Measurements from ENCODE around the gene TTC7B. TPM values are rescaled to one million over a fixed set of nuclear protein-coding genes. Genes with fewer than 3 reads are reported as not detected.

Gene TTC7B
- total and polyA plus RNA-seq, 2 of the 13 experiments (the other 11 are each of a cell fraction or from before 2014, with no cell fraction given): 1.3 to 3.2 TPM

GRCh38 chr14:90513161-90514014, 302.8 kb downstream of the TTC7B start (continued):
- TF ChIP-seq ZHX2 (IDR thresholded peaks at IDR 0.05; ENCODE audit: low read depth): no peak
- no peak for TF ChIP-seq ZHX2 (CRISPR knock-in tag; IDR thresholded peaks at IDR 0.05; ENCODE audit: borderline replicate concordance)
- TF ChIP-seq ZNF597 (CRISPR knock-in tag; IDR thresholded peaks at IDR 0.05): no peak
- no peak for TF ChIP-seq SRSF4 (IDR thresholded peaks at IDR 0.05; ENCODE audit: low read depth, low read length, poor library complexity, severe bottlenecking)
- no peak for TF ChIP-seq ATAD3A (CRISPR knock-in tag; IDR thresholded peaks at IDR 0.05)
- TF ChIP-seq ASH2L (IDR thresholded peaks at IDR 0.05; ENCODE audit: insufficient read length, low read depth, low read length): peak; percentile 89
- peak; percentile 51 for TF ChIP-seq PHF8 (CRISPR knock-in tag; IDR thresholded peaks at IDR 0.05)
- TF ChIP-seq ZNF432 (CRISPR knock-in tag; IDR thresholded peaks at IDR 0.05; ENCODE audit: borderline replicate concordance): no peak
- TF ChIP-seq GLI4 (CRISPR knock-in tag; IDR thresholded peaks at IDR 0.05; ENCODE audit: borderline replicate concordance): no peak
- 0 out of 2 replicates have a peak, but pooled peaks have one; percentile 73 for TF ChIP-seq KDM3A (CRISPR knock-in tag; IDR thresholded peaks at IDR 0.05; ENCODE audit: low read depth)
- peak; percentile 69; the same call in 1 of the 2 replicates for TF ChIP-seq ZNF331 (CRISPR knock-in tag; IDR thresholded peaks at IDR 0.05)
- TF ChIP-seq HNF1A (IDR thresholded peaks at IDR 0.05; ENCODE audit: low read depth): no peak
- peak; percentile 68; the same call in 1 of the 2 replicates for TF ChIP-seq HNF1A (CRISPR knock-in tag; IDR thresholded peaks at IDR 0.05; ENCODE audit: borderline replicate concordance)
- peak; percentile 37; the same call in 1 of the 2 replicates for TF ChIP-seq ZNF451 (CRISPR knock-in tag; IDR thresholded peaks at IDR 0.05)
- no peak for TF ChIP-seq POLR2AphosphoS5 (IDR thresholded peaks at IDR 0.05; ENCODE audit: low read depth, low read length)
- TF ChIP-seq PRPF4 (IDR thresholded peaks at IDR 0.05; ENCODE audit: low read depth, low read length, poor library complexity, severe bottlenecking): no peak
